GM21717 (cell line): Measurements from ENCODE around the gene CTDP1.

Experiments used
- ATAC-seq: cut with Tn5 transposase; IDR thresholded peaks from one replicate; pipeline ENCODE4 v1.9.1; 2021; ENCODE audit warnings: mild to moderate bottlenecking, moderate library complexity; ENCODE audit not compliant: unreplicated experiment

Gene CTDP1

GRCh38 chr18:79778291-79778791 lies 98.7 kb downstream of the CTDP1 start:
- ATAC-seq = no peak

- ATAC-seq = no peak
Measured at GRCh38 chr18:79779021-79779699, 99.6 kb downstream of the CTDP1 start.

GRCh38 chr18:79779700-79780190 lies 100.1 kb downstream of the CTDP1 start:
- no peak for ATAC-seq

- no peak for ATAC-seq
Measured at GRCh38 chr18:79780547-79780946, 100.9 kb downstream of the CTDP1 start.

GRCh38 chr18:79781331-79781941 lies 101.8 kb downstream of the CTDP1 start:
- no peak for ATAC-seq

- ATAC-seq = no peak
Measured at GRCh38 chr18:79782566-79783308, 103.1 kb downstream of the CTDP1 start.

GRCh38 chr18:79784071-79784913 lies 104.7 kb downstream of the CTDP1 start:
- ATAC-seq = no peak

GRCh38 chr18:79784965-79785770 lies 105.6 kb downstream of the CTDP1 start:
- ATAC-seq = no peak

- no peak for ATAC-seq
Measured at GRCh38 chr18:79785831-79786230, 106.2 kb downstream of the CTDP1 start.

GRCh38 chr18:79786304-79786703 lies 106.7 kb downstream of the CTDP1 start:
- no peak for ATAC-seq

GRCh38 chr18:79786786-79787526 lies 107.4 kb downstream of the CTDP1 start:
- no peak for ATAC-seq

- no peak for ATAC-seq
Measured at GRCh38 chr18:79787527-79787864, 107.9 kb downstream of the CTDP1 start.

GRCh38 chr18:79787865-79788733 lies 108.5 kb downstream of the CTDP1 start:
- no peak for ATAC-seq

- ATAC-seq = no peak
Measured at GRCh38 chr18:79788734-79789085, 109.1 kb downstream of the CTDP1 start.

GRCh38 chr18:79789091-79789891 lies 109.7 kb downstream of the CTDP1 start:
- no peak for ATAC-seq

GRCh38 chr18:79789901-79790890 lies 110.6 kb downstream of the CTDP1 start:
- no peak for ATAC-seq
